ENCODE measurements around the gene CABS1.

CABS1 gene

DNA sequence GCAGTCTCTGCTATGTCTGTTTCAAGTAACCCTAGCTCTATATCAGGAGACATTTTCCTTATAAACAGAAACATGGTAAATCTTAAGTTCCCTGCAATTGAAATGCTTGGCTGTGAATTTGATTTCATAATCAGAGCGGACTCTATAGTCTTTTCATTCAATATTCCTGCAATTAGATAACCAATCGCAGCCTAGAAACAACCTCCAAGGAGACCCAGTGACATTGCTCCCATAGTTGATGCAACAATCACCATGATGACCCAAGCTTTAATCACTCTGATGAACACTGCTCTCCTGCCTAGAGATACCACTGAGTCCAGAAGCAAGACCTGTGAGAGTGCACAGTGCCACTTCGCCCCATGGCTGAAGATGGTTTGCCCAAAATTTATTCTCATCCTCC, at the start of gene CABS1:
CABS1 (plus strand) TSS at position 301 of the 400 bp plus-strand sequence; CDS start at position 360, 59 bp downstream.
- DNase-seq (ENCODE audit: low spot score) (no peak), FAIRE-seq (no peak)

DNA sequence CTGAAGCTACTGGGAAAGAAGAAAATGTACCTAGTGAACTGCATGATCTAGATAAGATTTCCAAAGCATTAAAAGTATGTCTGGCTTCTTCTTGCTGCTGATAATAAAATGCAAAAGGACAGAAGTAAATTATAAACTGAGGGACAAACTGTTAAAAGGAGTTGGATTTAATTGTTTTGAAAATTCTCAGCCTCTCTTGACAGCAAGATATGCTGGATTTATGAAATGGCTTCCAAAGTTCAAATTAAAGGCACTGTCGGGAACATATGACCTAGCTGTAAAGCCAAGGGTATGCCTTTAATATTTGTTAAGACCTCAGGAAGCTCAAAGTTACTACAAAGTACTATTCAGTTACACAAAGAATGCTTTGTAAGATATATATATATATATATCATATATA, 46.1 kb upstream of the CABS1 start:
- DNase-seq (ENCODE audit: low spot score) (no peak), FAIRE-seq (no peak)

DNA sequence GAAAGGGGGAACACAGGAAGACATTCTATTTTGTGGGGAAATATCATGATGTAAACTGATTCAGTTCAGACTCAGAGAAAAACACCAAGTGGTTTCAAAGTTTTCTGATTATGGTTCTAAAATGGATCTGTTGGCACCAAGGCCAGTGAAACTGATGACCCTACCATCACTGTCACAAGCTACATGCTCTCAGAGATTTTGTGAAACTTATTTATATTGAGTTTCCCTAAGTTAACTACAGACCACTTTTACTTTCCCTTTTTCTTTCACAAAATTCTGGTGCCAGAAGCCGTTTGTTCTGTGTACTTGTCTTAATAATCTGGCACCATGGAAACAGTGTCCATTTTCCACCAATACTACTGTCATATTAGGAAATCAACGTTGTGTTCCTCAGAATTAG, 43.4 kb upstream of the CABS1 start:
- DNase-seq (ENCODE audit: low spot score) (no peak), FAIRE-seq (no peak)

DNA sequence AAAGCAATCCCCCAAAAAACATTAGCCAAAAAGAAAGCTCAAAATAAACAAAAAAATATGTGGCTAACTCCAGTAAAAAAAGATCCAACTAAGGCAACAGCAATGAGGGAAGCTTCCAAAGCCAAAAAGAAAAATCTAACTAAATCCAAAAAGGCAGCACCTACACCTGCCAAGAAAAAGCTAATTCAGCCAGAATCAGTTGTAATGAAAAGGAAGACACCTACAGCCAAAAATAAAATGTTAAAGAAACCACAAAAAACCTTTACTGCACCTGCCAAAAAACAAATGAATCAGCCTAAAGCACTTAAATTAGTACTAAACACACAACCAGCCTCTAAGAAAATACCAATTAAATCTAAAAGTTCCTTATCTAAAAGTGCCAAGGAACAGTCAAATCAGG, 37.2 kb upstream of the CABS1 start:
- DNase-seq (ENCODE audit: low spot score), result no peak
- FAIRE-seq, result no peak

DNA sequence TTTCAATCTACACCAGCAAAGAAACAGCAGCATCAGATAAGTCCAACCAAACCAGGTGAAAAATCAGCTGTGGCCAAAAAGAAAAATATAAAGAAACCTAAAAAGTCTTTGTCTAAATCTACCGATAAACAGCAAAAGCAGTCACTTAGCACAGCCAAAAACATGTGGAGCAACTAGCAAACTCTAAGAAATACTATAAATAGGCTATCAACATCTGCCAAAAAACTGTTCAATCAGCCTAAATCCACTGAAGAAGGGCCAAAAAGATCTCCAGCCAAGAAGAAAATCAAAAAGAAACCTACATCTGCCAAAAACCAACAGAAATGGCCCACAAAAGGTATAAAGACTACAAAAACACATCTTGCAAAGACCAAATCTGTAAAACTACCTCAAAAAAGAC, 36.7 kb upstream of the CABS1 start:
- DNase-seq (ENCODE audit: low spot score) (no peak), FAIRE-seq (no peak)

DNA sequence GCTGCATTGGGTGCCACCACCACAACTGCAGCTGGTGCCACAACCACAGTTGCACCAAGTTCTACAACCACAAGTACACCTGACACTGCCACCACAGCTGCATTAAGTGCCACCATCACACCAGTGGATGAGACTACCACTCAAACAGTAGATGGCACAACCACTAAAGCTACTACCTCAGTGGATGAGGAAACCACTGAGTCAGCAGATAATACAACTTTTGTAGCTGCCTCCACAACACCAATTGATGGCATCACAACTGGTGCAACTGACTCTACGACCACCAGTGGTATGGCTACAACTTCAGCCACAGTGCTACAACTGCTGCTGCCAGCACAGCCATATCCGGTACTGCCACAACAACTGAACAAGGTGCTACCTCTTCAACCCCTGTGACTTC, 35.1 kb upstream of the CABS1 start:
- DNase-seq (ENCODE audit: low spot score) (no peak), FAIRE-seq (peak; percentile 53)

DNA sequence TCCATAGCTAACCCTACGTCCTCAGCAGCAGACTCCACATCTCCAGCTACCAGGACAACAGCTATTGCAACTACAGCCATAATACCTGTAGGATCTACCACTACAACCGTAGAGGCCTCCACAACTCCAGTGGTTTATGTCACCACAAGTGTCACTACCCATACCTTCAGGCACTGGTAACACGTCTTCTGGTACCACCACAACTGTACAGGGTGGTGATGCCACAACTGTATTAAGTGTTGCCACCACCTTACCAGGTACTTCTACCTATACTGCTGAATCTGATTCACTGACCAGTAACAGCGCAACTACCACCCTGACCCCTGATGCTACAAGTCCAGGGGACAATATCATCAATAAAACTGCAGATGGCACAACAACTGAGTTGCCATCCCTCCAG, 34.6 kb upstream of the CABS1 start:
- no peak for DNase-seq (ENCODE audit: low spot score)
- FAIRE-seq, result no peak

DNA sequence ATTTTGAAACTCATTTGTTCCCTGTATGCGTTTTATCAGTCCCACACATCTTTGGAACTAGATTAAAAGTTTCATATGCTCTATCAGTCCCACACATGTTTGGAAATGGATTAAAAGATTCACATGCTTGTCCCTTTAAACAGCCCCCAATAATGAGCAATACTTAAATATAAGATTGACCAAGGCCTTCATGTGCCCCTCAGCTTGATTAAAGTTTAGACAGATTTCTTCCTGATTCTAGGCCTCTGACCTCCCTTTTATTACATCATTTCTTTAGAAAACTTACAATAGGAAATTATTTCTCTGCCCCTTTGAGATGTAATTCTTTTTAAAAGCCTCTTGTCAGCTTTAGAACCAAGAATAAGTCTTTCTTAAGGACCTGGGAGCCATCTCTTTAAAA, 31.7 kb upstream of the CABS1 start:
- no peak for DNase-seq (ENCODE audit: low spot score)
- FAIRE-seq, result no peak

DNA sequence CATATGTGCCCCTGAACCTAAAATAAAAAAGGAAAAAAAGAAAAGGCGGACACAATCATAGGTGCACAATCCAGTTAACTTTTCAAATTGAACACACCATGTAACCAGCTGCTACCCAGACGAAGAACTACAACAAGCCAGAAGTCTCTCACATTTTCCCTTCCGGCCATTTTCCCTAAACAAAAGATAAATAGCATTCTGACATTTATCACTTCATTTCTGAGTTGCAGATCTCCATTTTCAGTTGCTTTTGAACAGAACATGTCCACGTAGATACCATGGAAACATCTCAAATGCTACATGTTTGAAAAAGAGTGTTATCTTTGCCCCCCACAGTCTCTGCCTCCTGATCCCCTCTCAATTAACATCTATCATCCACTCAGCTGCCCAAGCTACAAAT, 29.2 kb upstream of the CABS1 start:
- DNase-seq (ENCODE audit: low spot score) (no peak), FAIRE-seq (no peak)

DNA sequence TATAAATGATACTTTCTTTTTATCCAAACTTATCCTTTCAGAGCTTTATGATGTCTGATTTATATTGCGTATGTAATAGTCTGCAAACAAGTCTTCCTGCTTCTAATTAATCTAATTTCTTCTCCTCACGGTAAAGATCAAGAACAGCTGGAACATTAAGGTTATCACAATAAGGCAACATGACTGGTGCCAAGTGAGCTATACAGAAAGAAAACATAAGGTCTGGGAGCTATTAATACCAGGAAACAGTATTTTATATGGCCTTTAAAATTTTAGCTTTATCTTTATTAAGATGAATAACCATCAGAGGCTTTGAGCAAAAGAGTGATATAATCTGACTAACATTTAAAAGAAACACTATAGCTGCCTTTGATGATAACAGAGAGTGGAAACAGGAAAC, 28.7 kb upstream of the CABS1 start:
- no peak for FAIRE-seq
- DNase-seq (ENCODE audit: low spot score), result no peak

DNA sequence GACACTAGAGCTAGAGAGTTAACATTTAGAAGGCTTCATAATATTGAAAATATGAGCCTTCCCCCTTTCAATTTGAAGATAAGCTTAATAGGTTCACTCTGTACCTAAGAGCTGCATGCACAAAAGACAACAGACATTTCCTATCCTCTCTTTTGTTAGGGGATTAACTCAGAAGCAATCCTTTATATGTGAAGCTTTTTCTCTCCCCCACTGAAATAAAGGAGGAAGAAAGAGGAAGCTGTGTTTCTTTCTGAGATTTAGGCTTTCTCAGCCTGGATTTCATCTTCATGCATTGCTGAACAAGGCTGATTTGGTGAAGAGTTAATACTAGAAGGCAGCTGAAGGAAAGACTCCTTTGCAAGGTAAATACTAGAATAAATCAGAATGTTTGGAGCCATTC, 21.0 kb upstream of the CABS1 start:
- FAIRE-seq (no peak), DNase-seq (ENCODE audit: low spot score) (no peak)

DNA sequence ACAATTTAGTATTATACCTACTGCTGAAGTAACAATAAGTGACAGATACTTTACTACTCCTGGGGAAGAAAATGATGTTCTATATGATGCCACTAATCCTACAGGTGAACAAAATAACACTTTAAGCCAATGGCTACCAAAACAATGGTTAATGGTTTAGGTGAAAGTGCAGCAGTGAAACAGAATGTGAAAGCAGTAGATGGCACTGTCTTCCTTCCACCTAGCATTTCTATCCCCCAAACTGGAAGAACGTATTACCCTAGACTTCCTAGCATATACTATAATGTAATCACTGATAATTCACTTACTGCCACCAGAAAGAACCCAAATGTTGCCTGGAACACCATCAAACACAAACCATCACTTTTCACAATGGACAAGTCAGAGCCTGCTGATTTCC, 18.9 kb upstream of the CABS1 start:
- FAIRE-seq (no peak), DNase-seq (ENCODE audit: low spot score) (no peak)

DNA sequence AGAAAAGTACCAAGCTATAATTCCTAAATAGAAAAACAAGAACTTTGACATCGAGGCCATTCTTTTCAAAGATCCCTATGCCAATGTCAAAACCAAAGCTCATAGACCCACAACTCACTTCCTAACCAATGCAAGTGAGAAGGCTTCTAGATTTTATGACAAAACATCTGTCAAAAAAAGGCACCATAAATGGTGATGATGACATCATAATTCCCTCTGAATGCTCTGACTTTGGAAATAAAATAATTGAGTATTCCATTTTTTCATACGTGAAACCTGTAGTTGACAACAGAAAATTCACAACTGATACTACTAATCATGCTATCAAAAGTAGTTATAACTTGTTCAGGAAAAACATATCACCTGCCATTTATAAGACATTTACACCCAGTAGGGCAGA, 8.7 kb upstream of the CABS1 start:
- FAIRE-seq (no peak), DNase-seq (ENCODE audit: low spot score) (no peak)

DNA sequence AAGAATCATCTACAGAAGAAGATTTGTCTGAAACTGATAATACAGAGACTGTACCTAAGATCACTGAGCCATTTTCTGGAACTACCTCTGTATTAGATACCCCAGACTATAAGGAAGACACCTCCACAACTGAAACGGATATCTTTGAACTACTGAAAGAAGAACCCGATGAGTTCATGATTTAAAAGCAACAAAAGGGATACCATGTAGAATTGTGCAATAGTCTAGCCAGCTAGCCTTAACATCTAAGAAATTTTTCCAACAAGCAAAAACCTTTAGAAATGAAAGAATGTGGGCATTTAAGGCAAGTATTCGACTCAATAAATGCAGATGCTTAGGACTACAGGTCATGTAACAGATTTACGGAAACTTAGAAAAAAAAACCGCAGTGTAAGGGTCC, 1.3 kb downstream of the CABS1 start:
- no peak for FAIRE-seq
- DNase-seq (ENCODE audit: low spot score), result no peak

DNA sequence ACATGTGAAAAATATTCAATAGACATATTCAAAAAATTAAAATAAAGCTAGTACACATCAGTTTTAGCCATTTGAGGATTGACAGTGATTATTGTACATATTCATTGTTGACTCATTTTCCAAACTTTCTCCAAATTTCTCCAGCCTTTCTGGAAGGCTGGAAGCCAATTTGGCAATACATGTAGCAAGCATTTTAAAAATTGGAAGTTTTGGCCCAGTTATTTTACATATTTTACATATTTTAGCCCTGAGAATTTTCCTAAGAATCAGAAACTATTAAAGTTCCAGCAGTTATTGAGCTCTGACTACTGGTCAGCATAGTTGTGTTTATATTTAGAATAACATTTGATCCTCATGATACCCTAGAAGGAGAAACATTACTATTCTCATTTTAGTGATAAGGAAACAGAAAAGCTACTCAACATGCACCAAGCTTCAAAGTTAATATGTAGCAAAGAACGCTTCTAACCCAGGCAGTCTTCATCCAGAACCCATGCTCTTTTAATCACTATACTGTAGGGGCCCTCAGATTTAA, 3.2 kb downstream of the CABS1 start:
- no peak for DNase-seq (ENCODE audit: low spot score)
- no peak for FAIRE-seq

DNA sequence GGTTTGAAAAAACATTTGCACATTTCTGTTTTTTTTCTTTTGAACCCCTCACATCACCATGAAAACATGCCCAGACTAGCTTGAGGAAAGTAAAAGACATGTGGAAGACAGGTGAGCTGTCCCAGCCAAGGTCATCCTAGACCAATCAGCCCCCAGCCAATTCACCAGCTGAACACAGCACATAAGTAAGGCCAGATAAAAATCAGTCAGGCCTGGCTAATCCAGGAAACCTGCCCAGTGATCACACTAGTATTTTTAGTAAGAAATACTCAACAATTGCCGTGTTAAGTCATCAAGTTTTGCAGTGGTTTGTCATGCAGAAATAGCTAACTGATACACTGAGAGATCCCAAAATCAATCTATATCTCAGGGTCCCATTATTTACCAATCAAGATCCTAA, 21.4 kb downstream of the CABS1 start:
- DNase-seq (ENCODE audit: low spot score) (no peak), FAIRE-seq (no peak)

DNA sequence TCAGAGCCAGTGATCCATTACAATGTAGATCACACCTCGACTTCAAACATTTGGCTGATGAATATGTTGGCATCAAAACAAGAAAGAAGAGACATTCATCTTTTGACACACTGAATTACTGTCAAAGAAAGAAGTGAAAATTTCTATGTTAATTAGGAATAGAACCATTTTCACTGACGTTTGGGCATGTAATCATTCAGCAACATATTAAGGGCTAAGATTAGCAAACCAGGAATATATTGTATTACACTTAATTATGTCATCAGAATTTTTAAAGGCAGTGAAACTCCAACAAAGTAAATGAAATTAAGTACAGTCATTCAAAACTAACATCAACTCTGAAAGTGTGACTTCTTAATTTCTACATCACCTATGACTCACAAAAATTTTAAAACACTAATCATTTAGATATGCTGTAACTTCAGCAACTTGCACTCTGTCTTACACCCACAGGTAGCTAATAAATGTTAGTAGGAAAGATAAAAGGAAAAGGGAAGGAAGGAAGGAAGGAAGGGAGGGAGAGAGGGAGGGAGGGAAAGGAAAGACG, 24.4 kb downstream of the CABS1 start:
- DNase-seq (ENCODE audit: low spot score) (no peak), FAIRE-seq (no peak)

DNA sequence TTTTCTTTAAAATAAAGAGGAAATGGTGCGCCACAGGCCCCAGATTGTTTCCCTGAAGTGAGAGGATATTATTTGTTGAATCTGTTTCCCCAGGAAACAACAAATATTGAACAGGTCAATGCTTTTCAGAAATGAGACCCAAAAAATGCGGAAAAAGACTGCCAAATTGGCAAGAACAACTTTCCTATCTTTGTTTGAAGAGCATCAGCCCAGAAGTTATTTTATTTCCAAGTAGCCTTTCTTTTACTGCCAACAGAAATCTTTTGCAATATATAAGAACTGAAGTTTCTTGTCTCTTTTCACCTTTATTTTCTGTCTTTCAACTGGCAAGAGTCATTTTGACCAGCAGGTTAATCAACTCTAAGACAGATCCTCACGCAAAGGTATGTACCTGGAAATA, 25.7 kb downstream of the CABS1 start, which contains the start of gene SMR3A:
SMR3A (plus strand) TSS at position 301 of the 400 bp plus-strand sequence. CDS start 1,356 bp downstream, outside the sequence.
- FAIRE-seq, result no peak
- no peak for DNase-seq (ENCODE audit: low spot score)

DNA sequence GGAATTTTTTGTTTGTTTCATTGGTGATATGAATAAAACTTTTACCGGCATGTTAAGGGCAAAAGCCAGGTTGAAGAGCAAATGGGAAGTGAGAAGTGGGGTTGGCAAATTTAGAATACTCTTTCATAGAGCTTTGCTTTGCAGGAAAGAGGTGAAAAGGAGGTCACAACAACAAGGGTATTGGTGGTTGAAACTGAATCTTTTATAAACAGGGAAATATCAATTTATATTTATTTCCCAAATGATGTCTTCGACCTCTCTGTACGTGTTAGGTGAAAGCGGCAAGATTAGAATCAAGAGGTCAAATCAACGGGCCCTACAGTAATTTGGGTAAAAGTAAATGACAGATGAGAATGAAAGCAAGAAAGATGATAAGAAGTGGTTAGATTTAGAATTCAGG, 29.2 kb downstream of the CABS1 start:
- no peak for DNase-seq (ENCODE audit: low spot score)
- FAIRE-seq, result no peak

DNA sequence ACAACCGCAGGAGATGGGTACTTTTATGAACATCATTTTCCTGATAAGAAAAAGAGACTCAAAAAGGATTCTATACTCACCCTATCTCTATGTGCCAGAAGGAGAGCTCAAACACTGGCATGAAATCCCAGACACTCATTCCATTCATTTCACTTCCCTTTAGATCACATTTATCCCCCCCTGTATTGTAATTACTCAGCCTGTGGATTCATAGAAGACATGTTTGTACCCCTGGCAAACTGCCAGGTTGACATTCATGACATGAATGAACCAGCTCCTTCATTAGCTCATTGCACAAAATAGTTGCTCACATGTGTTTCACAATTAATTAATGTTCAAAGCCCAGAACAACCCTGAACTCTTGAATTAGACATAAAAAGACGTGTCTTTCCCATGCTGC, 30.7 kb downstream of the CABS1 start:
- DNase-seq (ENCODE audit: low spot score), result peak; percentile 8
- no peak for FAIRE-seq

DNA sequence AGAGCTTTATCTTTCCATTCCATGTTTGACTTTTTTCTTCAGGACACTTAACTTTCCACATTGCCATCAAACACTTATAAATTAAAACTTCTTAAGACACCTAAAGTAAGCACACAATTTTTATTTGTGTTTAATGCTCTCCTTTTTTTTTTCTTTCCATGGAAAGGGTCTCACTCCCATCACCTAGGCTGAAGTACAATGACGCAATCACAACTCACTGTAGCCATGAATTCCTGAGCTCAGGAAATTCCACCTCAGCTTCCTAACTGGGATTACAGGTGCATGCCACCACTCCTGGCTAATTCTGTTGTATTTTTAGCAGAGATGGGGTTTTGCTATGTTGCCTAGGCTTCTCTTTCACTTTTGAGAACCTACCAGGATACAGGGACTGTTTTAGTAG, 33.0 kb downstream of the CABS1 start:
- FAIRE-seq (no peak), DNase-seq (ENCODE audit: low spot score) (no peak)

DNA sequence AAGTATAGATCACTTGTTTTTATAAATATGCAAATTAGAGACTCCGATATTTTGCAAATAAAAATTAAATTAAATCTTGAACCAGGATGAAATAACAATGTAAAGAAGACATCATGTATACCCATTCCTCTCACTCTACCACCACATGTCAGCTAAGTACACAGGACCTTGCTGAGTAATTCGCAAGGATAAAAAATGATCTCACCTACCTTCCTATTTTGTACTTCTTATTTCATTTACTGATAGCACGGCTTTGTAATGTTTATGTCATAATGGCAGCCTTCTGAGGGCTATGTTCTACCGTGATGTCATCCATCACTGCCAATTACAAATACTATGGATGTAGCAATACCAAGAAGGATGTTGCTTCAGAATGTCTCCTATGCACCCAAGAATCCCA, 37.2 kb downstream of the CABS1 start:
- DNase-seq (ENCODE audit: low spot score) (no peak), FAIRE-seq (no peak)

DNA sequence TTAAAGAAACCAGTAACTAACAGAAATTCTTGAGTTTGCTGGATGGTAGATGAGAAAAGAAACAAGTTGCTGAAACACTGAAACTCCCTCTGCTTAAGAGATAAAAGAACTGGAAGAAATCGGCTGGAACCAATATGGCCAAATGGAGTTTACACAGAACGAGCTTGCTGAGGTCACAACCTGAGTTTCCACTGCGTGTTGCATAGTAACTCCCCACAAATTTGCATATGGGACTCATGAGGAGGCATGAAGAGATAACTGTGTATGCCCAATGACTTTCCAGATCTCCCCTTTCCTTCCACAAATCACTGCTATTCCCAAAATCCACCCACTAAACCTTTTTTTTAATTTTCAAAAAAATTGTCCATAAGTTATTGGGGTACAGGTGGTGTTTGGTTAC, 38.0 kb downstream of the CABS1 start:
- DNase-seq (ENCODE audit: low spot score), result no peak
- no peak for FAIRE-seq

DNA sequence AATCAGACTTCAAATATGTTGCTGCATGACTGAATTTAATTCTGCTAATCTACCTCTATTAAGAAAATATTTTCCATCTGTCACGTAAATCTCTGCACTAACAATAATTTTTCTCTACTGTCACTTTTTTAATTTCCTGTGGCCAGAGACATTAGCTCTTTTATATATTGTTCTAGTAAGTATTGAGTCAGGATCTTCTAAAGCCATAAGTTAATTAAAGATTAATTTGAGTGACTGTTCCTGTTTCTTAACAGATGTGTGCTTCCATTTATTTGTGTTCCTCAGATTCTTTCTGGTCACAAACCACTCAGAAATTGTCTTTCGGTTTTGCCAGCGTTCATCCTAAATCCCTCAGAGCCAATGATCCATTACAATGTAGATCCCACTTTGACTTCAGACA, 45.8 kb downstream of the CABS1 start:
- FAIRE-seq (no peak), DNase-seq (ENCODE audit: low spot score) (no peak)
